PFSK-1 (cell line): ENCODE data around the gene ADGRA1.

Experiments
- FOXP2 ChIP-seq: optimal IDR thresholded peaks from 2 replicates; pipeline ENCODE3; 2011; ENCODE audit warnings: borderline replicate concordance, control low read depth, inconsistent platforms; ENCODE audit not compliant: insufficient read depth; ENCODE audit errors: extremely low read length, extremely low read depth
- POLR2AphosphoS5 ChIP-seq: IDR thresholded peaks from 2 replicates; pipeline ENCODE4 v1.6.1; 2012; ENCODE audit warnings: low read depth, mild to moderate bottlenecking, control low read depth, low read length, moderate library complexity
- REST ChIP-seq, 2 experiments: IDR thresholded peaks; 2 replicates each; pipeline versions ENCODE4 v1.6.1 to v1.8.0; 2011 to 2012; ENCODE audit warnings: low read depth in 2 of 2, low read length in 2 of 2, control low read depth in 1 of 2, inconsistent platforms in 1 of 2, mild to moderate bottlenecking in 1 of 2, moderate library complexity in 1 of 2; ENCODE audit not compliant: insufficient read depth in 1 of 2
- SIN3A ChIP-seq: IDR thresholded peaks from 2 replicates; pipeline ENCODE4 v1.6.1; 2012; ENCODE audit warnings: mild to moderate bottlenecking, low read length, moderate library complexity, borderline replicate concordance; ENCODE audit not compliant: insufficient read depth
- TAF1 ChIP-seq: IDR thresholded peaks from 2 replicates; pipeline ENCODE4 v1.6.1; 2012; ENCODE audit warnings: low read length, control low read depth, borderline replicate concordance; ENCODE audit not compliant: insufficient read depth

The ADGRA1 gene

GRCh38 chr10:133115453-133115842 is 27.7 kb downstream of the ADGRA1 start:
- TF ChIP-seq TAF1 (no peak), SIN3A (no peak)

- no peak for TF ChIP-seq FOXP2
- no peak for TF ChIP-seq REST (IDR thresholded peaks at IDR 0.05; ENCODE audit: insufficient read depth in 1 of 2, low read depth in 2 of 2, low read length in 2 of 2)
- TF ChIP-seq TAF1, result no peak
- no peak for TF ChIP-seq POLR2AphosphoS5
- no peak for TF ChIP-seq SIN3A
Measured at GRCh38 chr10:133115976-133116375, 28.3 kb downstream of the ADGRA1 start.

- no peak for TF ChIP-seq TAF1
- TF ChIP-seq FOXP2, result no peak
- no peak for TF ChIP-seq SIN3A
- TF ChIP-seq POLR2AphosphoS5, result no peak
- TF ChIP-seq REST (IDR thresholded peaks at IDR 0.05; ENCODE audit: insufficient read depth in 1 of 2, low read depth in 2 of 2, low read length in 2 of 2), result no peak
Measured at GRCh38 chr10:133116455-133116854, 28.7 kb downstream of the ADGRA1 start.

- no peak for TF ChIP-seq REST (IDR thresholded peaks at IDR 0.05; ENCODE audit: insufficient read depth in 1 of 2, low read depth in 2 of 2, low read length in 2 of 2)
- TF ChIP-seq TAF1, result no peak
- TF ChIP-seq POLR2AphosphoS5, result no peak
Measured at GRCh38 chr10:133117036-133117687, 29.4 kb downstream of the ADGRA1 start.

GRCh38 chr10:133117688-133118071 is 30.0 kb downstream of the ADGRA1 start:
- TF ChIP-seq POLR2AphosphoS5, result no peak
- no peak for TF ChIP-seq REST (IDR thresholded peaks at IDR 0.05; ENCODE audit: insufficient read depth in 1 of 2, low read depth in 2 of 2, low read length in 2 of 2)
- no peak for TF ChIP-seq TAF1
- no peak for TF ChIP-seq FOXP2
- no peak for TF ChIP-seq SIN3A
